ENCODE data around the gene IQCH.

GRCh38 chr15:67508407-67508806 lies 253.8 kb downstream of the IQCH start:
- TF ChIP-seq CTCF (IDR thresholded peaks at IDR 0.05) (no peak), POLR2A (IDR thresholded peaks at IDR 0.05) (no peak)

Data from body of pancreas (tissue), 4 donors.